Measurements from ENCODE around the gene TIMM23B. TPM values are rescaled to one million over a fixed set of nuclear protein-coding genes. Genes with fewer than 3 reads are reported as not detected.

Gene TIMM23B
- total and polyA plus RNA-seq, 2 donors (not counting 1 experiment from before 2014, with no cell fraction given), result 14.7 to 22.8 TPM

Other genes starting within 250 kb of the TIMM23B start
- gene OGDHL, start 179.7 kb upstream of the TIMM23B start, total RNA-seq, result under 0.01 TPM in 2 replicates
- gene OGDHL, start 179.7 kb upstream of the TIMM23B start, polyA plus RNA-seq, result 0.06 and 0.08 TPM in 2 replicates
- gene PARG, start within 50 bp of the TIMM23B start, total RNA-seq, result 34.7 and 37.8 TPM in 2 replicates
- gene PARG, start within 50 bp of the TIMM23B start, polyA plus RNA-seq, result 12.1 and 12.3 TPM in 2 replicates
- 1.8 and 2.6 TPM in 2 replicates for gene AGAP6, start 46.4 kb downstream of the TIMM23B start, total RNA-seq
- gene AGAP6, start 46.4 kb downstream of the TIMM23B start, polyA plus RNA-seq, result 4.3 and 5.8 TPM in 2 replicates
- gene WASHC2A, start 125.9 kb downstream of the TIMM23B start, total RNA-seq, result 62.9 and 64.2 TPM in 2 replicates
- 46.8 and 47.3 TPM in 2 replicates for gene WASHC2A, start 125.9 kb downstream of the TIMM23B start, polyA plus RNA-seq